Neural cell (in vitro differentiated cells): ENCODE results near the gene NFE2L2. TPM values are rescaled to one million over a fixed set of nuclear protein-coding genes. Genes with fewer than 3 reads are reported as not detected.

Experiments
- H2AFZ ChIP-seq: fragments of 200-600, 300-800 bp; sonication (generic), shearing (Covaris generic); 2 replicates; pipeline ENCODE4 v1.6.0; 2014; ENCODE audit warnings: low read depth, mild to moderate bottlenecking, antibody characterized with exemption, low read length, moderate library complexity
- H3F3A ChIP-seq: fragments of 200-600 bp; shearing (Covaris generic); 2 replicates; pipeline ENCODE4 v1.6.1; 2016; ENCODE audit warnings: mild to moderate bottlenecking, moderate library complexity, mixed read lengths, antibody characterized with exemption, low read length; ENCODE audit not compliant: insufficient read depth, poor library complexity, severe bottlenecking
- H3K27ac ChIP-seq: fragments of 200-600, 300-800 bp; sonication (generic), shearing (Covaris generic); 2 replicates; pipeline ENCODE4 v1.5.1; 2014; ENCODE audit warnings: mild to moderate bottlenecking, low read length, moderate library complexity
- H3K27me3 ChIP-seq: fragments of 300-800, 200-600 bp; sonication (generic), shearing (Covaris generic); 2 replicates; pipeline ENCODE4 v1.6.0; 2014; ENCODE audit warnings: mild to moderate bottlenecking, low read depth, low read length, moderate library complexity; ENCODE audit not compliant: insufficient read depth
- H3K36me3 ChIP-seq: fragments of 300-800, 200-600 bp; sonication (generic), shearing (Covaris generic); 2 replicates; pipeline ENCODE4 v1.5.1; 2014; ENCODE audit warnings: mild to moderate bottlenecking, antibody characterized with exemption, low read length, moderate library complexity; ENCODE audit not compliant: insufficient read depth
- H3K4me2 ChIP-seq: fragments of 300-800, 200-600 bp; sonication (generic), shearing (Covaris generic); 2 replicates; pipeline ENCODE4 v1.6.0; 2014; ENCODE audit warnings: mild to moderate bottlenecking, low read length
- H3K4me3 ChIP-seq: fragments of 300-800, 200-600 bp; sonication (generic), shearing (Covaris generic); 2 replicates; pipeline ENCODE4 v1.5.1; 2014; ENCODE audit warnings: mild to moderate bottlenecking, low read length, moderate library complexity
- H3K79me2 ChIP-seq: fragments of 200-600 bp; shearing (Covaris generic); replicated peaks from 2 replicates; pipeline ENCODE4 v1.6.0; 2014; ENCODE audit warnings: mild to moderate bottlenecking, low read length, moderate library complexity; ENCODE audit not compliant: insufficient read depth
- H3K9ac ChIP-seq: fragments of 300-800, 200-600 bp; sonication (generic), shearing (Covaris generic); 2 replicates; pipeline ENCODE4 v1.6.1; 2016; ENCODE audit warnings: mild to moderate bottlenecking, low read length, mixed read lengths
- H3K9me2 ChIP-seq: fragments of 200-600 bp; shearing (Covaris generic); 2 replicates; pipeline ENCODE4 v1.6.1; 2016; ENCODE audit warnings: mild to moderate bottlenecking, low read length, mixed read lengths; ENCODE audit not compliant: insufficient read depth
- H3K9me3 ChIP-seq: fragments of 200-600, 300-800 bp; sonication (generic), shearing (Covaris generic); 2 replicates; pipeline ENCODE4 v1.6.1; 2016; ENCODE audit warnings: mild to moderate bottlenecking, mixed run types, low read length, moderate library complexity, mixed read lengths
- H4K20me1 ChIP-seq: fragments of 200-600 bp; shearing (Covaris generic); 2 replicates; pipeline ENCODE4 v1.6.1; 2016; ENCODE audit warnings: mild to moderate bottlenecking, mixed run types; ENCODE audit not compliant: insufficient read depth
- EP300 ChIP-seq: fragments of 450-650 bp; conservative IDR thresholded peaks from 2 replicates; pipeline ENCODE4 v1.6.1; 2014; ENCODE audit warnings: antibody characterized with exemption, mild to moderate bottlenecking, moderate library complexity; ENCODE audit not compliant: poor library complexity, severe bottlenecking
- EZH2 ChIP-seq: fragments of 200-600, 300-800 bp; shearing (Covaris generic), sonication (generic); IDR thresholded peaks from 2 replicates; pipeline ENCODE4 v1.6.1; 2014; ENCODE audit warnings: antibody characterized with exemption, low read length, borderline replicate concordance, mild to moderate bottlenecking; ENCODE audit not compliant: insufficient read depth, poor library complexity, severe bottlenecking
- MXI1 ChIP-seq: fragments of 450-650 bp; conservative IDR thresholded peaks from 2 replicates; pipeline ENCODE4 v1.6.1; 2014; ENCODE audit warnings: antibody characterized with exemption, mild to moderate bottlenecking; ENCODE audit not compliant: poor library complexity, severe bottlenecking
- POLR2AphosphoS5 ChIP-seq: IDR thresholded peaks from 2 replicates; pipeline ENCODE4 v1.6.1; 2012
- RAD21 ChIP-seq: fragments of 450-650 bp; conservative IDR thresholded peaks from 2 replicates; pipeline ENCODE4 v1.6.1; 2014; ENCODE audit warnings: antibody characterized with exemption, mild to moderate bottlenecking, moderate library complexity
- SMC3 ChIP-seq: fragments of 450-650 bp; conservative IDR thresholded peaks from 2 replicates; pipeline ENCODE4 v1.6.1; 2014; ENCODE audit warnings: antibody characterized with exemption, mild to moderate bottlenecking, moderate library complexity; ENCODE audit not compliant: poor library complexity
- TAF1 ChIP-seq: IDR thresholded peaks from 2 replicates; pipeline ENCODE4 v1.6.1; 2012; ENCODE audit warnings: low read depth
- polyA plus RNA-seq: library from polyadenylated mRNA; depleted of rRNA; stranded (reverse); fragments of >200 nt; gene quantifications from 2 replicates; pipeline ENCODE4 v1.2.3, GENCODE V29; 2014
- TF ChIP-seq, protein P1 (sequence below): fragments of 450-650 bp; IDR thresholded peaks from 2 replicates; pipeline ENCODE4 v1.5.1; 2014; ENCODE audit warnings: antibody characterized with exemption, mild to moderate bottlenecking, moderate library complexity; ENCODE audit not compliant: poor library complexity, severe bottlenecking
- TF ChIP-seq, protein P2 (sequence below): IDR thresholded peaks from 2 replicates; pipeline ENCODE4 v1.6.1; 2012; ENCODE audit warnings: borderline replicate concordance

Gene NFE2L2
- polyA plus RNA-seq, 1 donor from 2014 or later: 1.4 TPM

GRCh38 chr2:177235855-177236437 lies 28.6 kb downstream of the NFE2L2 start:
- Histone ChIP-seq H3K36me3 (no peaks in the 10 kb centered on the region), H3K27me3 (no peaks in the 10 kb centered on the region), H3K79me2 (no peaks in the 10 kb centered on the region), H2AFZ (no peak overlapping the region), H3K9ac (no peak overlapping the region), H3K9me3 (no peaks in the 10 kb centered on the region), H3K4me3 (no peak overlapping the region), H4K20me1 (no peaks in the 10 kb centered on the region), H3K4me2 (no peak overlapping the region), H3K27ac (no peak overlapping the region), H3K9me2 (no peaks in the 10 kb centered on the region), H3F3A (no peaks in the 10 kb centered on the region)
- TF ChIP-seq TAF1: no peak
- TF ChIP-seq MXI1: no peak
- TF ChIP-seq EZH2: no peak
- TF ChIP-seq, protein P1, sequence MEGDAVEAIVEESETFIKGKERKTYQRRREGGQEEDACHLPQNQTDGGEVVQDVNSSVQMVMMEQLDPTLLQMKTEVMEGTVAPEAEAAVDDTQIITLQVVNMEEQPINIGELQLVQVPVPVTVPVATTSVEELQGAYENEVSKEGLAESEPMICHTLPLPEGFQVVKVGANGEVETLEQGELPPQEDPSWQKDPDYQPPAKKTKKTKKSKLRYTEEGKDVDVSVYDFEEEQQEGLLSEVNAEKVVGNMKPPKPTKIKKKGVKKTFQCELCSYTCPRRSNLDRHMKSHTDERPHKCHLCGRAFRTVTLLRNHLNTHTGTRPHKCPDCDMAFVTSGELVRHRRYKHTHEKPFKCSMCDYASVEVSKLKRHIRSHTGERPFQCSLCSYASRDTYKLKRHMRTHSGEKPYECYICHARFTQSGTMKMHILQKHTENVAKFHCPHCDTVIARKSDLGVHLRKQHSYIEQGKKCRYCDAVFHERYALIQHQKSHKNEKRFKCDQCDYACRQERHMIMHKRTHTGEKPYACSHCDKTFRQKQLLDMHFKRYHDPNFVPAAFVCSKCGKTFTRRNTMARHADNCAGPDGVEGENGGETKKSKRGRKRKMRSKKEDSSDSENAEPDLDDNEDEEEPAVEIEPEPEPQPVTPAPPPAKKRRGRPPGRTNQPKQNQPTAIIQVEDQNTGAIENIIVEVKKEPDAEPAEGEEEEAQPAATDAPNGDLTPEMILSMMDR: no peak
- TF ChIP-seq SMC3: no peak
- TF ChIP-seq EP300: no peak
- TF ChIP-seq, protein P2, sequence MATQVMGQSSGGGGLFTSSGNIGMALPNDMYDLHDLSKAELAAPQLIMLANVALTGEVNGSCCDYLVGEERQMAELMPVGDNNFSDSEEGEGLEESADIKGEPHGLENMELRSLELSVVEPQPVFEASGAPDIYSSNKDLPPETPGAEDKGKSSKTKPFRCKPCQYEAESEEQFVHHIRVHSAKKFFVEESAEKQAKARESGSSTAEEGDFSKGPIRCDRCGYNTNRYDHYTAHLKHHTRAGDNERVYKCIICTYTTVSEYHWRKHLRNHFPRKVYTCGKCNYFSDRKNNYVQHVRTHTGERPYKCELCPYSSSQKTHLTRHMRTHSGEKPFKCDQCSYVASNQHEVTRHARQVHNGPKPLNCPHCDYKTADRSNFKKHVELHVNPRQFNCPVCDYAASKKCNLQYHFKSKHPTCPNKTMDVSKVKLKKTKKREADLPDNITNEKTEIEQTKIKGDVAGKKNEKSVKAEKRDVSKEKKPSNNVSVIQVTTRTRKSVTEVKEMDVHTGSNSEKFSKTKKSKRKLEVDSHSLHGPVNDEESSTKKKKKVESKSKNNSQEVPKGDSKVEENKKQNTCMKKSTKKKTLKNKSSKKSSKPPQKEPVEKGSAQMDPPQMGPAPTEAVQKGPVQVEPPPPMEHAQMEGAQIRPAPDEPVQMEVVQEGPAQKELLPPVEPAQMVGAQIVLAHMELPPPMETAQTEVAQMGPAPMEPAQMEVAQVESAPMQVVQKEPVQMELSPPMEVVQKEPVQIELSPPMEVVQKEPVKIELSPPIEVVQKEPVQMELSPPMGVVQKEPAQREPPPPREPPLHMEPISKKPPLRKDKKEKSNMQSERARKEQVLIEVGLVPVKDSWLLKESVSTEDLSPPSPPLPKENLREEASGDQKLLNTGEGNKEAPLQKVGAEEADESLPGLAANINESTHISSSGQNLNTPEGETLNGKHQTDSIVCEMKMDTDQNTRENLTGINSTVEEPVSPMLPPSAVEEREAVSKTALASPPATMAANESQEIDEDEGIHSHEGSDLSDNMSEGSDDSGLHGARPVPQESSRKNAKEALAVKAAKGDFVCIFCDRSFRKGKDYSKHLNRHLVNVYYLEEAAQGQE: no peak
- no peak for TF ChIP-seq POLR2AphosphoS5
- TF ChIP-seq RAD21: no peak

DNA sequence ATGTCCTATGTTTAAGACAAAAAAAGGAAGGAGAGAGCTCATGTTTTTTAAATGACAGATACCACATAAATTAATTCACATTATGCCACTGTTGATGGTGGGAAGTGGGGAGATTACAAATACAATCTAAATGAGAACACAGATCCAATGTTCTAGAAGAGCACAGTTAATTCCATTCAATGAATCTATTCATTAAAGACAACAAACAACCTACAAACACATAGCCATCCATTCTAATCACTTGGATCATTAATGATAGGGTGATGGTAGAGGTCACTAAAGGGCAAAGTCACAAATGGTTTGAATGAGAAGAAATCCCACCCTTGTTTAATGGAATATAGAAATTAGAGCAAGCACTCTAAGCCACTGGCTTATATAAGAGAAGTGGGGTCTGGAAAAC lies 30.3 kb downstream of the NFE2L2 start:
- no peaks in the 10 kb centered on the region for H3K9me3 ChIP-seq
- H3K4me2 ChIP-seq: no peak overlapping the region
- TF ChIP-seq EZH2 (no peak), RAD21 (no peak), SMC3 (no peak), EP300 (no peak), POLR2AphosphoS5 (no peak), TAF1 (no peak), MXI1 (no peak)
- TF ChIP-seq, protein P2: no peak
- TF ChIP-seq, protein P1: no peak
- H3K36me3 ChIP-seq: no peaks in the 10 kb centered on the region
- no peaks in the 10 kb centered on the region for H3K79me2 ChIP-seq
- no peaks in the 10 kb centered on the region for H3K9me2 ChIP-seq
- no peak overlapping the region for H2AFZ ChIP-seq
- no peak overlapping the region for H3K27ac ChIP-seq
- no peaks in the 10 kb centered on the region for H3K27me3 ChIP-seq
- H3K9ac ChIP-seq: no peak overlapping the region
- H4K20me1 ChIP-seq: no peaks in the 10 kb centered on the region
- H3K4me3 ChIP-seq: no peak overlapping the region
- peaks cover 2% of the 10 kb centered on the region for H3F3A ChIP-seq
